Colonic mucosa (tissue), 4 donors: ENCODE measurements around the gene CNFN. TPM values are rescaled to one million over a fixed set of nuclear protein-coding genes. Genes with fewer than 3 reads are reported as not detected.

Experiments used
- DNase-seq: peaks from one replicate; pipeline ENCODE4 v3.0.0-alpha.2; 2020
- H3K27ac ChIP-seq: fragments of 200-600 bp; one replicate; pipeline ENCODE4 v1.8.0; 2021
- H3K27me3 ChIP-seq: fragments of 200-600 bp; one replicate; pipeline ENCODE4 v1.8.0; 2021
- H3K36me3 ChIP-seq: fragments of 200-600 bp; one replicate; pipeline ENCODE4 v1.8.0; 2021
- H3K4me1 ChIP-seq: fragments of 200-600 bp; one replicate; pipeline ENCODE4 v1.8.0; 2021; ENCODE audit warnings: mild to moderate bottlenecking
- H3K4me3 ChIP-seq: fragments of 200-600 bp; one replicate; pipeline ENCODE4 v1.8.0; 2021
- H3K9ac ChIP-seq, 2 donors: one replicate each; pipeline ENCODE4 v1.7.0; 2013; ENCODE audit warnings: control low read depth in 2 of 2, low read depth in 2 of 2, low read length in 2 of 2
- H3K9me3 ChIP-seq: fragments of 200-600 bp; one replicate; pipeline ENCODE4 v1.8.0; 2021
- CTCF ChIP-seq: fragments of 200-600 bp; IDR thresholded peaks from one replicate; pipeline ENCODE4 v1.8.0; 2022; ENCODE audit warnings: antibody characterized with exemption, mild to moderate bottlenecking
- intact Hi-C: fragments of 100-400 bp; cut with DNase I; formaldehyde crosslinking; loops from one replicate; pipeline ENCODE4 v1.14.1; 2022
- total RNA-seq, 2 donors: library from RNA; stranded (reverse); fragmentation: NEBNext Ultra II Directional in 1 of 2; extraction: Animal tissue kit (Norgen Biotek cat#: 25700) in 1 of 2; gene quantifications; one replicate each; pipeline ENCODE4 v1.2.1, GENCODE V29; 2021
- donor health status: healthy.
- donor health status: DM: no; HTN: no; CAD: no.
- donor health status: DM: no; HTN: no; CAD: no.

Gene CNFN
- total RNA-seq, 2 donors from 2014 or later: 4.7 to 5.5 TPM

GRCh38 chr19:42428676-42429075 is 38.6 kb upstream of the CNFN start:
- no peak overlapping the region for H3K27ac ChIP-seq
- no peak overlapping the region for H3K9ac ChIP-seq
- no peaks in the 10 kb centered on the region for H3K27me3 ChIP-seq
- no peak for TF ChIP-seq CTCF
- no peaks in the 10 kb centered on the region for H3K36me3 ChIP-seq
- no peaks in the 10 kb centered on the region for H3K9me3 ChIP-seq
- peaks cover 5% of the 10 kb centered on the region for H3K4me1 ChIP-seq
- intact Hi-C loops: no loop called here
- no peak for DNase-seq
- no peak overlapping the region for H3K4me3 ChIP-seq

- no peak within 1 kb of the TSS for H3K27ac ChIP-seq
- H3K36me3 ChIP-seq: no peaks in the 10 kb centered on the region
- no peaks in the 10 kb centered on the region for H3K9me3 ChIP-seq
- no peak for DNase-seq
- intact Hi-C loops: no loop called here
- no peak for TF ChIP-seq CTCF
- no peak within 1 kb of the TSS for H3K9ac ChIP-seq
- peaks cover 4% of the 10 kb centered on the region for H3K4me1 ChIP-seq
- no peaks in the 10 kb centered on the region for H3K27me3 ChIP-seq
- no peak within 1 kb of the TSS for H3K4me3 ChIP-seq
These were observed 37.2 kb upstream of the CNFN start, which contains the start of gene LIPE for GRCh38 chr19:42427313-42427712. LIPE (minus strand) TSS chr19:42427388; CDS start chr19:42427149, 239 bp downstream.

- Histone ChIP-seq H3K4me3 (no peak overlapping the region), H3K27me3 (no peaks in the 10 kb centered on the region), H3K4me1 (peaks cover 11% of the 10 kb centered on the region), H3K9ac (no peak overlapping the region), H3K36me3 (no peaks in the 10 kb centered on the region), H3K27ac (no peak overlapping the region), H3K9me3 (no peaks in the 10 kb centered on the region)
- TF ChIP-seq CTCF: no peak
- no peak for DNase-seq
- intact Hi-C loops: no loop called here
These were observed 36.5 kb upstream of the CNFN start for GRCh38 chr19:42426643-42427042.

- no peak overlapping the region for H3K4me3 ChIP-seq
- no peak for DNase-seq
- H3K9ac ChIP-seq: no peak overlapping the region
- TF ChIP-seq CTCF: no peak
- intact Hi-C loops: no loop called here
- no peaks in the 10 kb centered on the region for H3K27me3 ChIP-seq
- no peak overlapping the region for H3K27ac ChIP-seq
- peaks cover 12% of the 10 kb centered on the region for H3K4me1 ChIP-seq
- H3K9me3 ChIP-seq: no peaks in the 10 kb centered on the region
- H3K36me3 ChIP-seq: no peaks in the 10 kb centered on the region
These were observed 34.6 kb upstream of the CNFN start for GRCh38 chr19:42424712-42425131.

- H3K27ac ChIP-seq: no peak overlapping the region
- no peak for DNase-seq
- H3K4me1 ChIP-seq: peaks cover 12% of the 10 kb centered on the region
- H3K9me3 ChIP-seq: no peaks in the 10 kb centered on the region
- H3K27me3 ChIP-seq: no peaks in the 10 kb centered on the region
- H3K9ac ChIP-seq: peak overlapping the region in 1 of 2 donors; percentile 5
- no peak for TF ChIP-seq CTCF
- no peaks in the 10 kb centered on the region for H3K36me3 ChIP-seq
- intact Hi-C loops: no loop called here
- H3K4me3 ChIP-seq: no peak overlapping the region
These were observed 34.2 kb upstream of the CNFN start for GRCh38 chr19:42424345-42424707.
